Measurements from ENCODE around the gene WNT11.

DNA sequence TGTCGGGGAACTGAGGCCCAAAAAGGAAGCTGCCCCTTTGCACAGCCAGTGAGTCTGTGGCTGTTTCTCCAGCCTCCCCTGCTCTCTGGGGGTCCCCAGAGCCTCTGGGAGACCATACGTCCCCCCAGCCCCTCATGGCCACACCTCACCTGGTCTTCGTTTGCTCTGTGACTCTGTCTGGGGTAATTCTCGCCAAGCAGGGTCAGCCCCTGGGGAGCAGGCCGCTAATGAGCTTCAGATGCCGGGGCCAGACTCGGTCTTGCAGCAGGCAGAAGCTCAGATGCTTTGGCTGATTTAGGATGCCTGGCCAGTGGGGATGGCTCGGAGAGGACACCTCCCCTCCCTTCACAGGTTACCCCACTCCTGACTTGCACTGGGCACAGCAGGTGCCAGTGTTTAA lies 24.1 kb upstream of the WNT11 start:
- no peak for TF ChIP-seq POLR2A (IDR thresholded peaks at IDR 0.05)
- TF ChIP-seq, protein P1, sequence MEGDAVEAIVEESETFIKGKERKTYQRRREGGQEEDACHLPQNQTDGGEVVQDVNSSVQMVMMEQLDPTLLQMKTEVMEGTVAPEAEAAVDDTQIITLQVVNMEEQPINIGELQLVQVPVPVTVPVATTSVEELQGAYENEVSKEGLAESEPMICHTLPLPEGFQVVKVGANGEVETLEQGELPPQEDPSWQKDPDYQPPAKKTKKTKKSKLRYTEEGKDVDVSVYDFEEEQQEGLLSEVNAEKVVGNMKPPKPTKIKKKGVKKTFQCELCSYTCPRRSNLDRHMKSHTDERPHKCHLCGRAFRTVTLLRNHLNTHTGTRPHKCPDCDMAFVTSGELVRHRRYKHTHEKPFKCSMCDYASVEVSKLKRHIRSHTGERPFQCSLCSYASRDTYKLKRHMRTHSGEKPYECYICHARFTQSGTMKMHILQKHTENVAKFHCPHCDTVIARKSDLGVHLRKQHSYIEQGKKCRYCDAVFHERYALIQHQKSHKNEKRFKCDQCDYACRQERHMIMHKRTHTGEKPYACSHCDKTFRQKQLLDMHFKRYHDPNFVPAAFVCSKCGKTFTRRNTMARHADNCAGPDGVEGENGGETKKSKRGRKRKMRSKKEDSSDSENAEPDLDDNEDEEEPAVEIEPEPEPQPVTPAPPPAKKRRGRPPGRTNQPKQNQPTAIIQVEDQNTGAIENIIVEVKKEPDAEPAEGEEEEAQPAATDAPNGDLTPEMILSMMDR (IDR thresholded peaks at IDR 0.05): no peak
